HepG2 (cell line): ENCODE data around the gene APOBEC3B. TPM values are rescaled to one million over a fixed set of nuclear protein-coding genes. Genes with fewer than 3 reads are reported as not detected.

Source experiments
- ATAC-seq: fragments of 200-7000 bp; cut with Tn5 transposase; 3 replicates; pipeline ENCODE4 v1.9.1; 2020; ENCODE audit warnings: mild to moderate bottlenecking, moderate library complexity
- BruUV-seq: library from RNA; stranded (reverse); fragments of 400-500 nt; replicated peaks from 2 replicates; lab custom pipeline; 2021; lab: Mats Ljungman, UMichigan
- CTCF ChIA-PET: fragments of 300-600 bp; formaldehyde crosslinking; extraction: SDS; loops from one replicate; lab custom pipeline; 2021; ENCODE audit warnings: low total read pairs, inconsistent platforms, low intra/inter-chr PET ratio; lab: Yijun Ruan, JAX
- POLR2A ChIA-PET: fragments of 350-600 bp; sonication (Branson Sonifier 250); formaldehyde crosslinking; loops from one replicate; lab custom pipeline; 2020; ENCODE audit warnings: antibody characterized with exemption, inconsistent platforms; lab: Yijun Ruan, JAX
- DNase-seq: peaks from one replicate; pipeline ENCODE4 v3.0.0-alpha.2; 2015; ENCODE audit warnings: low spot score
- FAIRE-seq: peaks from 3 replicates; lab custom pipeline; 2011; peaks lifted over from hg19 to GRCh38; lab: Jason Lieb, UNC
- H2AFZ ChIP-seq: one replicate; pipeline ENCODE4 v1.6.1; 2011; ENCODE audit warnings: low read length, inconsistent platforms
- H3K27ac ChIP-seq: fragments of 300-600 bp; 3 replicates; pipeline ENCODE4 v1.8.0; 2011; ENCODE audit warnings: mixed run types, mild to moderate bottlenecking, mixed read lengths, low read length, inconsistent platforms; ENCODE audit not compliant: insufficient read depth; ENCODE audit errors: extremely low read length
- H3K27me3 ChIP-seq, 2 experiments: fragments of 200-600 bp in 1 of 2; 2 replicates in 1 of 2; 3 replicates in 1 of 2; pipeline versions ENCODE4 v1.6.0 to v1.8.0; 2011; ENCODE audit warnings: low read length in 2 of 2, mild to moderate bottlenecking in 2 of 2, moderate library complexity in 2 of 2, inconsistent platforms in 1 of 2; ENCODE audit not compliant: insufficient read depth in 2 of 2, control insufficient read depth in 1 of 2
- H3K36me3 ChIP-seq, 2 experiments: fragments of 200-600 bp in 1 of 2; replicated peaks in 1 of 2; 2 replicates in 1 of 2; 3 replicates in 1 of 2; pipeline versions ENCODE4 v1.5.1 to v1.8.0; 2011; ENCODE audit warnings: low read length in 2 of 2, inconsistent platforms in 1 of 2; ENCODE audit not compliant: insufficient read depth in 2 of 2, control insufficient read depth in 1 of 2
- H3K4me1 ChIP-seq: 2 replicates; pipeline ENCODE4 v1.5.1; 2012; ENCODE audit warnings: low read length, inconsistent platforms; ENCODE audit not compliant: insufficient read depth
- H3K4me2 ChIP-seq: 2 replicates; pipeline ENCODE4 v1.6.0; 2011; ENCODE audit warnings: low read depth, low read length, inconsistent platforms
- H3K4me3 ChIP-seq, 3 experiments: fragments of 200-600 bp in 1 of 3; sonication (generic), shearing (Covaris generic) in 1 of 3; replicated peaks in 1 of 3; 2 replicates each; pipeline ENCODE4 v1.5.1; 2011 to 2016; ENCODE audit warnings: low read length in 3 of 3, inconsistent platforms in 2 of 3, low read depth in 2 of 3, mild to moderate bottlenecking in 2 of 3, control low read depth in 1 of 3, mixed read lengths in 1 of 3; ENCODE audit not compliant: insufficient read depth in 1 of 3
- H3K79me2 ChIP-seq: one replicate; pipeline ENCODE4 v1.6.1; 2011; ENCODE audit warnings: low read length, inconsistent platforms; ENCODE audit not compliant: insufficient read depth
- H3K9ac ChIP-seq: 2 replicates; pipeline ENCODE4 v1.6.0; 2011; ENCODE audit warnings: mild to moderate bottlenecking, low read depth, low read length, inconsistent platforms; ENCODE audit not compliant: insufficient read depth
- H3K9me3 ChIP-seq: 2 replicates; pipeline ENCODE4 v1.5.1; 2012; ENCODE audit warnings: mild to moderate bottlenecking, low read length
- H4K20me1 ChIP-seq: 2 replicates; pipeline ENCODE4 v1.6.0; 2011; ENCODE audit warnings: inconsistent platforms, mild to moderate bottlenecking, low read length, moderate library complexity; ENCODE audit not compliant: insufficient read depth
- CEBPG ChIP-seq: IDR thresholded peaks from 2 replicates; pipeline ENCODE4 v1.6.1; 2016
- ESRRA ChIP-seq: sonication (generic); formaldehyde crosslinking; IDR thresholded peaks from 2 replicates; pipeline ENCODE4 v1.5.1; 2020; ENCODE audit warnings: mild to moderate bottlenecking, low read depth, missing genetic modification reagents
- HIVEP1 ChIP-seq: sonication (generic); formaldehyde crosslinking; IDR thresholded peaks from 2 replicates; pipeline ENCODE4 v1.4.0; 2020; ENCODE audit warnings: mild to moderate bottlenecking, missing genetic modification reagents
- MXI1 ChIP-seq: IDR thresholded peaks from 3 replicates; pipeline ENCODE4 v1.6.1; 2012; ENCODE audit warnings: low read depth, low read length, inconsistent platforms, borderline replicate concordance
- NONO ChIP-seq, 2 experiments: fragments of 450-650 bp in 1 of 2; sonication (generic) in 1 of 2; formaldehyde crosslinking in 1 of 2; IDR thresholded peaks in 1 of 2; conservative IDR thresholded peaks in 1 of 2; 2 replicates each; pipeline versions ENCODE4 v1.6.1 to v1.8.0; 2017 to 2022; ENCODE audit warnings: mild to moderate bottlenecking in 1 of 2, missing genetic modification reagents in 1 of 2, moderate library complexity in 1 of 2
- SATB2 ChIP-seq: sonication (generic); formaldehyde crosslinking; IDR thresholded peaks from 2 replicates; pipeline ENCODE4 v1.5.0; 2020; ENCODE audit warnings: missing genetic modification reagents
- SIN3B ChIP-seq: fragments of 150-350 bp; IDR thresholded peaks from 2 replicates; pipeline ENCODE4 v1.6.1; 2014; ENCODE audit warnings: low read length
- ZNF530 ChIP-seq: sonication (generic); formaldehyde crosslinking; IDR thresholded peaks from 2 replicates; pipeline ENCODE4 v1.5.0; 2020; ENCODE audit warnings: low read depth, mild to moderate bottlenecking, missing genetic modification reagents
- ZNF788 ChIP-seq: sonication (generic); formaldehyde crosslinking; IDR thresholded peaks from 2 replicates; pipeline ENCODE4 v1.5.0; 2020; ENCODE audit warnings: mild to moderate bottlenecking, missing genetic modification reagents, borderline replicate concordance
- WGBS: methylation state at CpG from one replicate; pipeline ENCODE4 v1.1.6; 2017; ENCODE audit warnings: low lambda C conversion rate; 5-methylcytosine and 5-hydroxymethylcytosine counted together
- in situ Hi-C: cut with HindIII; loops from 2 replicates; pipeline ENCODE4 v1.10.0; 2017; ENCODE audit warnings: low pct_unique_long_range_greater_than_20kb; ENCODE audit not compliant: extremely low pct_ligation_motif_present
- intact Hi-C: fragments of 100-400 bp; cut with micrococcal nuclease; formaldehyde crosslinking; loops from one replicate; pipeline ENCODE4 v1.10.0; 2022; ENCODE audit not compliant: unreplicated experiment
- polyA plus RNA-seq, 8 experiments: library from polyadenylated mRNA; depleted of rRNA in 3 of 8; stranded (reverse) in 7 of 8; unstranded in 1 of 8; fragments of >200 nt; fragmentation: Illumina TruSeq in 4 of 8; extraction: Trizol in 4 of 8; gene quantifications; 2 replicates each; pipeline versions ENCODE4 v1.2.1 to v1.2.3, GENCODE V29; 2011 to 2016; ENCODE audit warnings: low read depth in 4 of 8, missing spikeins in 1 of 8, mixed read lengths in 1 of 8; ENCODE audit not compliant: insufficient read depth in 1 of 8
- total RNA-seq, 5 experiments: library from RNA; depleted of rRNA; stranded (reverse); fragments of >200 nt; fragmentation: Illumina TruSeq; extraction: Trizol; gene quantifications; 2 replicates each; pipeline ENCODE4 v1.2.3, GENCODE V29; 2016; ENCODE audit warnings: low read depth in 1 of 5
- TF ChIP-seq, protein P1 (sequence below): sonication (generic); formaldehyde crosslinking; IDR thresholded peaks from 2 replicates; pipeline ENCODE4 v1.4.0; 2020; ENCODE audit warnings: low read depth, mild to moderate bottlenecking, missing genetic modification reagents

APOBEC3B gene
- total and polyA plus RNA-seq, 2 of the 13 experiments (the other 11 are each of a cell fraction or from before 2014, with no cell fraction given), result 6.7 to 8.8 TPM

DNA sequence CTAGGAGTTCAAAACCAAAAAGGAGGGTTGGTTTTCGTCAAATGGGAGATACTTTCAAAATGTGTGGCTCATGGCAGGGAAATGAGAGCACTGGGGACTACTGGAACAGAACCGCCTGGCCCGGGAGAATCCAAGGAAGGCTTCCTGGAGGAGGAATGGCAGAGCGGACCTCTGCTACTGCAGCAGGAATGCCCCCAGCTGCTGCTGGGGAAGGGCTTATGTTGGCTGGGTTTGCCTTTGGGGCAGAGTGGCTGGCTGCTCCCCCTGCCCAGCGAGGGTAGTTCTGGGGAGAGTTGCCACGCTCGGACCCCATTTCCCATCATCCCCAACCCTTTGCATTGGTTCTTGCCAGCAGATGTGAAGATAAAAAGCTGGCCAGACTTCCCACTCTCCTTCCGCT, 35.4 kb upstream of the APOBEC3B start:
- no peaks in the 10 kb centered on the region for H3K79me2 ChIP-seq
- ChIA-PET POLR2A (no interaction called here), CTCF (no interaction called here)
- DNase-seq, result no peak
- H4K20me1 ChIP-seq, result no peaks in the 10 kb centered on the region
- ATAC-seq, result no peak
- H3K9me3 ChIP-seq, result no peaks in the 10 kb centered on the region
- WGBS, result 56% methylated on average over 5 of the region's 8 CpGs
- H3K4me3 ChIP-seq, result no peak overlapping the region
- no peak overlapping the region for H3K4me2 ChIP-seq
- no peaks in the 10 kb centered on the region for H3K36me3 ChIP-seq
- no peak overlapping the region for H3K27ac ChIP-seq
- in situ Hi-C loops, result no loop called here
- FAIRE-seq, result no peak
- TF ChIP-seq NONO (IDR thresholded peaks at IDR 0.05) (no peak), NONO (CRISPR knock-in tag; conservative IDR thresholded peaks at IDR 0.05) (no peak), HIVEP1 (CRISPR knock-in tag) (no peak)
- H2AFZ ChIP-seq, result no peak overlapping the region
- H3K9ac ChIP-seq, result no peak overlapping the region
- BruUV-seq, result no TSS peak
- peaks cover 0 to 65% of the 10 kb centered on the region in 2 experiments; a peak in 3 of 5 replicates for H3K27me3 ChIP-seq
- no peaks in the 10 kb centered on the region for H3K4me1 ChIP-seq
- intact Hi-C loops, result no loop called here

- Histone ChIP-seq H3K36me3 (no peaks in the 10 kb centered on the region), H4K20me1 (no peaks in the 10 kb centered on the region), H3K4me1 (no peaks in the 10 kb centered on the region), H3K4me2 (no peak overlapping the region), H3K27ac (no peak overlapping the region), H3K4me3 (no peak overlapping the region), H3K9me3 (no peaks in the 10 kb centered on the region), H3K27me3 (peaks cover 1 to 63% of the 10 kb centered on the region in 2 experiments; a peak in 4 of 5 replicates), H3K79me2 (no peaks in the 10 kb centered on the region), H3K9ac (no peak overlapping the region), H2AFZ (no peak overlapping the region)
- in situ Hi-C loops (no loop called here), intact Hi-C loops (no loop called here)
- ATAC-seq (no peak; the same call in 2 of the 3 replicates), DNase-seq (no peak), FAIRE-seq (no peak)
- ChIA-PET POLR2A (no interaction called here), CTCF (no interaction called here)
- TF ChIP-seq MXI1, result no peak
- no peak for TF ChIP-seq ESRRA (CRISPR knock-in tag)
- no peak for TF ChIP-seq SIN3B
- no peak for TF ChIP-seq ZNF530 (CRISPR knock-in tag)
- no peak for TF ChIP-seq CEBPG
- TF ChIP-seq SATB2 (CRISPR knock-in tag), result no peak
- TF ChIP-seq NONO (IDR thresholded peaks at IDR 0.05), result no peak
- no peak for TF ChIP-seq NONO (CRISPR knock-in tag; conservative IDR thresholded peaks at IDR 0.05)
- TF ChIP-seq ZNF788, result no peak
- TF ChIP-seq, protein P1, sequence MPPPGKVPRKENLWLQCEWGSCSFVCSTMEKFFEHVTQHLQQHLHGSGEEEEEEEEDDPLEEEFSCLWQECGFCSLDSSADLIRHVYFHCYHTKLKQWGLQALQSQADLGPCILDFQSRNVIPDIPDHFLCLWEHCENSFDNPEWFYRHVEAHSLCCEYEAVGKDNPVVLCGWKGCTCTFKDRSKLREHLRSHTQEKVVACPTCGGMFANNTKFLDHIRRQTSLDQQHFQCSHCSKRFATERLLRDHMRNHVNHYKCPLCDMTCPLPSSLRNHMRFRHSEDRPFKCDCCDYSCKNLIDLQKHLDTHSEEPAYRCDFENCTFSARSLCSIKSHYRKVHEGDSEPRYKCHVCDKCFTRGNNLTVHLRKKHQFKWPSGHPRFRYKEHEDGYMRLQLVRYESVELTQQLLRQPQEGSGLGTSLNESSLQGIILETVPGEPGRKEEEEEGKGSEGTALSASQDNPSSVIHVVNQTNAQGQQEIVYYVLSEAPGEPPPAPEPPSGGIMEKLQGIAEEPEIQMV, result no peak
- no TSS peak for BruUV-seq
- 30% methylated on average over 11 of the region's 14 CpGs for WGBS
These were observed 34.6 kb upstream of the APOBEC3B start for GRCh38 chr22:38947321-38948140.
